MM.1S (cell line): ENCODE data around the gene CHRM2.

Experiments used
- EZH2 ChIP-seq: fragments of 300-600 bp; sonication (generic); optimal IDR thresholded peaks from 2 replicates; pipeline ENCODE3; 2017; ENCODE audit warnings: low read depth, mild to moderate bottlenecking, antibody characterized with exemption, low read length, mixed read lengths
- TF ChIP-seq, protein P1 (sequence below): fragments of 300-600 bp; sonication (generic); IDR thresholded peaks from 2 replicates; pipeline ENCODE4 v1.5.1; 2016; ENCODE audit warnings: antibody characterized with exemption, low read length, mixed read lengths

DNA sequence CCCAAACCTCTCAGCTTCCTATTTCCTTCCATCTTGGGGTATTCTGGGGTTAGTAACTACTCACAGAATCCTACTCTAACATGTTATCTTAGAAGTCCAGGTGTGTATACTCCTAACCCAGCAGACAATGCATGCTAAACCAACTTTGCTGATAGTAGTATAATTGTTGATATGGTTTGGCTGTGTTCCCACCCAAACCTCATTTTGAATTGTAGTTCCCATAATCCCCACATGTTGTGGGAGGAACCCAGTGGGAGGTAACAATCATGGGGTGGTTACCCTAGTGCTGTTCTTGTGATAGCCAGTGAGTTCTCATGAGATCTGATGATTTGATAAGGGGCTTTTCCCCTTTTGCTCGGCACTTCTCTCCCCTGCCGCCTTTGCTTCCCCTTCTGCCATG, 135.1 kb downstream of the CHRM2 start:
- TF ChIP-seq, protein P1, sequence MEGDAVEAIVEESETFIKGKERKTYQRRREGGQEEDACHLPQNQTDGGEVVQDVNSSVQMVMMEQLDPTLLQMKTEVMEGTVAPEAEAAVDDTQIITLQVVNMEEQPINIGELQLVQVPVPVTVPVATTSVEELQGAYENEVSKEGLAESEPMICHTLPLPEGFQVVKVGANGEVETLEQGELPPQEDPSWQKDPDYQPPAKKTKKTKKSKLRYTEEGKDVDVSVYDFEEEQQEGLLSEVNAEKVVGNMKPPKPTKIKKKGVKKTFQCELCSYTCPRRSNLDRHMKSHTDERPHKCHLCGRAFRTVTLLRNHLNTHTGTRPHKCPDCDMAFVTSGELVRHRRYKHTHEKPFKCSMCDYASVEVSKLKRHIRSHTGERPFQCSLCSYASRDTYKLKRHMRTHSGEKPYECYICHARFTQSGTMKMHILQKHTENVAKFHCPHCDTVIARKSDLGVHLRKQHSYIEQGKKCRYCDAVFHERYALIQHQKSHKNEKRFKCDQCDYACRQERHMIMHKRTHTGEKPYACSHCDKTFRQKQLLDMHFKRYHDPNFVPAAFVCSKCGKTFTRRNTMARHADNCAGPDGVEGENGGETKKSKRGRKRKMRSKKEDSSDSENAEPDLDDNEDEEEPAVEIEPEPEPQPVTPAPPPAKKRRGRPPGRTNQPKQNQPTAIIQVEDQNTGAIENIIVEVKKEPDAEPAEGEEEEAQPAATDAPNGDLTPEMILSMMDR = no peak
- TF ChIP-seq EZH2 = no peak
